CD4-positive, alpha-beta T cell treated with Interleukin-21 for 1 hour (primary cell): ENCODE data around the gene METTL2B.
A peak's percentile ranks its signal among the peaks of the same experiment; 100 is the strongest.
"Not testable (repeated sequence)": the region's sequence is repeated elsewhere in the genome, so short reads cannot be mapped to it uniquely, and the experiment has no call there.

Source experiments
- DNase-seq: peaks from one replicate; pipeline ENCODE4 v3.0.0-alpha.2; 2020

METTL2B gene

DNA sequence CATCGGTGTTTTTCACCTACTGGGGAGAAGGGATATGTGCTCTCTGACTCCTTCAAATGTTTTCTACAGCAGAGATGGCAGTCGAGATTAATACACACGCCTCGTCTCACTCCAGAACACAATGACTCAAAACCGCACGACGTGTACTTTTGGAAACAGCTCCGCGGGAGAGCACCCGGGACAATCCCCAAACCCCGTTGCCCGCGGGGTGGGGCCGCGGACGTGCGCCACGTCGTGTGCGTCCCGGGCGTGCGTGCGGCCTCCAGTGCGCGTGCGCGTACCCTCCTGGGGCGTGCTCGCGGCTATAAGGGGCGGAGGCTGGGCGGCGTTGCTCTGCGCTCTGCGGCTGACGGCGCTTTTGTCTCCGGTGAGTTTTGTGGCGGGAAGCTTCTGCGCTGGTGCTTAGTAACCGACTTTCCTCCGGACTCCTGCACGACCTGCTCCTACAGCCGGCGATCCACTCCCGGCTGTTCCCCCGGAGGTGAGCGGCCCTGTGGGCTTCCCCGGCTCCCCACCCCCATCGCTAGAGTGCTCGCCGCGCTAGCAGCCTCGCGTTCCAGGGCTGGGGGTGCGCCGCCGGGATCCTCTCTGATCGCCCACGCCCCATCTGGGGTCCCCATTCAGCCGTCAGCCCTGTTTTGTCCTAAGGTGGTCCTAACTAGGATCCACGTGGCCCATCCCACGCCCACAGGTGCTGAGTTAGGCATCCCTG is 20.8 kb upstream of the METTL2B start, which contains the start of gene HILPDA:
HILPDA (plus strand) TSS at position 336 of the 712 bp plus-strand sequence. CDS start 1,391 bp downstream, outside the sequence.
- DNase-seq, result peak; percentile 94

DNA sequence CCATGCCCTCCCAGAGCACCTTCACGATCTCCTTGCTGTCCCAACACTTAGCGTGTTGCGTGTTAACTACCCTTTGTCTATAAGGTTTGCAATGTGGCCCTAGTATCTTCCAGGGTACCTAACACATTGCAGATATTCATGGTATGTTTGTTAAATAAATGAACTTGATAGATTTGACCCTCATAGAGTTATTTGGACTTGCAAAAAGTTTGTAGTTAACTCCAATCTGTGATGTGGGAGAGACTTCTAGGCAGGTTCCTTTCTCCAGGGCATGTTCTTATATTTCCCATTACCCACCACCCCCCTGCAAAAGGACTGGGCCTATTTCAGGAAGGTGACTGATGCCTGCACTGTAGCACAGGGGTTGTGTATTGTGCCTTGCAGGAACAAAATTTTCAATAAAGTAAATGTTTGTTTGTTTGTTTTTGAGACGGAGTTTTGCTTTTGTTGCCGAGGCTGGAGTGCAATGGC is 20.3 kb upstream of the METTL2B start:
- no peak for DNase-seq

DNA sequence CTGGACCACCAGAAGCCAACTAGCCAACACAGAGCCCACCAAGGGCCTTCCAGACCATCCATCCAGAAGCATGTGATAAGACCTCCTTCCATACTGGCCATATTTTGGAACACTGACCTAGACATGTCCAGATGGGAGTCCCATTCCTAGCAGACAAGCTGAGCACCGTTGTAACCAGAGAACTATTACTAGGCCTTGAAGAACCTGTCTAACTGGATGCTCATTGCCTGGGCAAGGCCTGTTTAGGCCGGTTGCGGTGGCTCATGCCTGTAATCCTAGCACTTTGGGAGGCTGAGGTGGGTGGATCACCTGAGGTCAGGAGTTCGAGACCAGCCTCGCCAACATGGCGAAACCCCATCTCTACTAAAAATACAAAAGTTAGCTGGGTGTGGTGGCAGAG is 19.2 kb upstream of the METTL2B start:
- DNase-seq, result not testable (repeated sequence)

DNA sequence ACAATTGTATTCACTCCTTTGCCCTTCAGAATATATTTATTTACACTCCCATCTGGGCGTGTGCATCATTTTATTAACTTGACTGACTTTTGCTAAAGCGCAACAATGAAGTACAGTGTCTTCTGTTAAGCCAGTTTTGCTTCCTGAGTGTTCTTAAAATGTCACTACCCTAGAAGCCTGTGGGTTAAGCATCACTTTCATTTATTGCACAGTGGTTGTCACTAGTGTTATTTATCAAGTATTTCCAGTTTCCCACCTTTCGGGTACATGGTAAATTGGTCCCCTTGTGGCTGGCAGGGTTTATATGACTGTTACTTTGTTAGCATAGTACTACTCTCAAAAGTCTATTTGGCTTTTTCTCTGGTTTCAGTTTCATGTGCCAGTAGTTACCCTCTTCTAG is 17.6 kb upstream of the METTL2B start:
- DNase-seq, result no peak

DNA sequence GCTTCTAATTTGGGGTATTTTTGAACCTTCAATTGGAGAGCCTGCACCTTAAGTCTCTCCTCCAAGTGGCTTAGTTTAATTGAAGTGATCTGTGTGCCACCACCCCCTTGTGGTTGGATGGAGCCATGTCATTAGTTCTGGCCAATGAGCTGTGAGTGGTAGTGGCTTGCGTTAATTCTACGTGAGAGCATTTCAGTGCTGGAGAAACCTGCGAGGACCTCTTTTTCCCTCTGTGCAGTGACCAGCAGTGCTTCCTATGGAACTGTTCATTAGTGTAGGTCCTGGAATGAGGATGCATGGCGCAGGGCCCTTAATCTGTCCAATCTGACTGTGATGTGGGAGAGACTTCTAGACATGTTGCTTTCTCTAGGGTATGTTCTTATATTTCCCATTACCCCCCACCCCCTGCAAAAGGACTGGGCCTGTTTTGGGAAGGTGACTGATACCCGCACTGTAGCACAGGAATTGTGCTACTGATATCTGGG is 17.1 kb upstream of the METTL2B start:
- DNase-seq, result peak; percentile 84

DNA sequence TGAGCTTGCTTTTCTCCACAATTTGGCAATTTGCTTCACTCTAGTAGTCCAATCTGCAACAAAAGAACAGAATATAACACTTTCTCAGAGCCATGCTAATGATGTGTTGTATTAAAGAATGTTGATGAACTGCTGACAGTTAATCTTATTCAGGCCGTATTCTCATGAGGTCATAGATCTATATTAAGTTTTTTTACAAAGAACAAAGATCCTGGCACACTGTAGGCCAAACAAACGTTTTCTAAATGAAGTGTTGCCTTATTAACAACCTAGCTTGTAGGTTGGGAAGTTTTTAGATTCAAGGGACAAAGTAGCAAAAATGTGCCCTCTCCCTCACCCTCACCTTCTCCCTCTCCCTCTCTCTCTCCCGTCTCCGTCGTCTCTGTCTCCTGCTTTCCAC is 14.1 kb upstream of the METTL2B start:
- DNase-seq, result no peak

DNA sequence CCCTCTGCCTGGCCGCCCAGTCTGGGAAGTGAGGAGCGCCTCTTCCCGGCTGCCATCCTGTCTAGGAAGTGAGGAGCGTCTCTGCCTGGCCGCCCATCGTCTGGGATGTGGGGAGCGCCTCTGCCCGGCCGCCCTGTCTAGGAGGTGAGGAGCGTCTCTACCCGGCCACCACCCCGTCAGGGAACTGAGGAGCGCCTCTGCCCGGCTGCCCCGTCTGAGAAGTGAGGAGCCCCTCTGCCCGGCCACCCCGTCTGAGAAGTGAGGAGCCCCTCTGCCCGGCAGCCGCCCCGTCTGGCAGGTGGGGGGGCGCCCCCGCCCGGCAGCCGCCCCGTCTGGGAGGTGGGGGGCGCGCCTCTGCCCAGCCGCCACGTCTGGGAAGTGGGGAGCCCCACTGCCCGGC is 13.2 kb upstream of the METTL2B start:
- not testable (repeated sequence) for DNase-seq

DNA sequence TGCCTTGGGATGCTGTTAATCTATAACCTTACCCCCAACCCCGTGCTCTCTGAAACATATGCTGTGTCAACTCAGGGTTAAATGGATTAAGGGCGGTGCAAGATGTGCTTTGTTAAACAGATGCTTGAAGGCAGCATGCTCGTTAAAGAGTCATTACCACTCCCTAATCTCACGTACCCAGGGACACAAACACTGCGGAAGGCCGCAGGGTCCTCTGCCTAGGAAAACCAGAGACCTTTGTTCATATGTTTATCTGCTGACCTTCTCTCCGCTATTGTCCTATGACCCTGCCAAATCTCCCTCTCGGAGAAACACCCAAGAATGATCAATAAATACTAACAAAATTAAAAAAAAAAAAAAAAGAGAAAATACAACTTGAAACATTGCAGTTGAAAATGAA is 12.6 kb upstream of the METTL2B start:
- not testable (repeated sequence) for DNase-seq

DNA sequence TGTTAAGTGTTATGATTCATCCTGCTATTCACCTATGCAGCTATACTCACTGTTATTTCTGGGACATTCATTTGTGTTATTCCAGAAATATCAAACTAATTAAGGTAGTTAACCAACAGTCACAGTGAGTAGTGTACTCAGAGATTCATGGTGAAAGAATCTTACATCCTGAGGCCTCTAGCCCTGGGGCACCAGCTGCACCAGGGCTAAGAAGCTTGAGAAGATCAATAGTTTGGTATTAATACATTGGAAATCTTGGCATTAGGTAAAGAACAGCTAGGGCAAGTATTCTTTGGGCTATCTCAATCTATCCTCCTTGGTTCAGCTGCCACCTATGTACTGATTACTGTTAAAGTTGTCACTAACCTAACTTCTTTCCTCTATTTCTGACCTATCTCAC is 9.7 kb upstream of the METTL2B start:
- DNase-seq, result not testable (repeated sequence)

DNA sequence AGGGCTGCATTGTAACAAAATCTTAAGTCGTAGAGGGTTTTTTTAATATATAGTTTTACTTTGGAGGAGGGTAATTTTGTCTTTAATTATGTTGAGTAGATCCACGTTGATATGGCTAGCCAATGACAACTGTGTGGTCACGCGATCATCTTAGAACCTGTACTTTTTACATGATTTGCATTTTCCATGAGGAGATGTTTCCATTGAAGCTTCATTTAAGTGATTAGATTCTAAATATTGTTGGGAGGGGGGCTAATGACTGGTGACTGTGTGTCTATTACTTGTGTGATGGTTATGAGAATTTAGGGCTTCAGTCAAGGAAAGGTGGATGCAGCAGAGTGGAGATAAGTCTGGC is 765 bp downstream of the METTL2B start:
- not testable (repeated sequence) for DNase-seq

DNA sequence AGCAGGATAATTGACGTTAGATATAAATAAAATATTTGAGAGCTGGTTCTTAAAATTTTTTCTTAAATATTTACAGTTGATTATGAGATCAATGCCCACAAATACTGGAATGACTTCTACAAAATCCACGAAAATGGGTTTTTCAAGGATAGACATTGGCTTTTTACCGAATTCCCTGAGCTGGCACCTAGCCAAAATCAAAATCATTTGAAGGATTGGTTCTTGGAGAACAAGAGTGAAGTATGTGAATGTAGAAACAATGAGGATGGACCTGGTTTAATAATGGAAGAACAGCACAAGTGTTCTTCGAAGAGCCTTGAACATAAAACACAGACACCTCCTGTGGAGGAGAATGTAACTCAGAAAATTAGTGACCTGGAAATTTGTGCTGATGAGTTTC is 2.5 kb downstream of the METTL2B start:
- not testable (repeated sequence) for DNase-seq

DNA sequence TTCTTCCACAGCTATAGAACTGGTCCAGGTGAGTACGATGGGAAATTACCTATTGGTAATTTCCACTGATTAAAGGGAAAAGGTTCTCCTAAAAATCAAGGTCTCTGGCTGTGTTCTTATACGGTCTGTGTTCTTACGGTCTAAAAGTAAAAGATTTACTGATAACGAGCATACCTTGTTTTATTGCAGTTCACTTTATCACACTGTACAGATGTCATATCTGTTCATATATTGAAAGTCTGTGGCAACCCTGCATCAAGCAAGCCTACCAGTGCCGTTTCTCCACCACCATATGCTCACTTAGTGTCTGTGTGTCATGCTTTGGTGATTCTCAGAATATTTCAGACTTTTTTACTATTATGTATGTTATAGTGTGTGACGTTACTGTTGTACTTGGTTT is 11.6 kb downstream of the METTL2B start:
- DNase-seq, result not testable (repeated sequence)

DNA sequence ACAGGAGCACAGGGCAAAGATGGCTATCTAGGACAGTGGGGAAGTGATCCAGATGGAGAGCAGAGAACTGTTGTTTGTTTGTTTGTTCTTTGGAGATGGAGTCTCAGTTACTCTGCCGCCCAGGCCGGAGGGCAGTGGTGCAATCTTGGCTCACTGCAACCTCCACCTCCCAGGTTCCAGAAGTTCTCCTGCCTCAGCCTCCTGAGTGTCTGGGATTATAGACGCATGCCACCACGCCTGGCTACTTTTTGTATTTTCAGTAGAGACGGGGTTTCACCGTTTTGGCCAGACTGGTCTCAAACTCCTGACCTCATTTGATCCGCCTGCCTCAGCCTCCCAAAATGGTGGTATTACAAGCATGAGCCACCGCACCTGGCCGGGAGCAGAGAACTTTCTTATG is 20.9 kb downstream of the METTL2B start:
- DNase-seq, result no peak

DNA sequence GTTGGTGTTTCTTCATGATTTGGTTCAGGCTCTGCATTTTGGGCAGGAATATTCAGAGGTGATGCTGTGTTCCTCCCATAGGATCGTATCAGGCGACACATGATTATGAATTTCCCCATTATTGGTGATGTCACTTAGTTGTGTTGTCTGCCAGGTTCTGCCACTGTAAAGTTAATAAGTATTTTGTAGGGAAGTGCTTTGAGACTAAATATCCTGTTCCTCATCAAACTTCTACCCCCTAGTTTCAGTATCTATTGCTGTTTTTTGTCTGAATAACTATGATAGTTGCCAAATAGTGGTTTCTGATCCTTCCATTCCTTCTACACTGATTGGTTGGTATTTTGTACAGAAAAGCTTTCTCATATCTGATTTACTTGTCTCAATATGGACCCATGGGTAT is 28.9 kb downstream of the METTL2B start:
- DNase-seq, result not testable (repeated sequence)

DNA sequence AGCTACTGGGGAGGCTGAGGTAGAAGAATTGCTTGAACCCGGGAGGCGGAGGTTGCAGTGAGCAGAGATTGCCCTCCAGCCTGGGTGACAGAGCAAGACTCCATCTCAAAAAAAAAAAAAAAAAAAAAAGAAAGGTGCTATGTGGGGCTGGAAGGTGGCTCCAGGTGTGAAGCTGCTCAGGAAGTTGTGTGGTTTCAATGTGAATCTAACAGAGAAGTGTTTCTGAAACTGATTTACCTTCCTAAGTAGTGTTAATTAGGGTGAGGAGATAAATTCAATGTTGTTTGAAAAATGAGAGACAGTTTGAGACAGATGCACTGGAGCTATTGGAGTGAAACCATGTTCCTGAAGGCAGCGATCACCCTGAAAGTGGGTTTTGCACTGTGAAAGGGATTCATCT is 30.3 kb downstream of the METTL2B start:
- DNase-seq, result peak; percentile 50

DNA sequence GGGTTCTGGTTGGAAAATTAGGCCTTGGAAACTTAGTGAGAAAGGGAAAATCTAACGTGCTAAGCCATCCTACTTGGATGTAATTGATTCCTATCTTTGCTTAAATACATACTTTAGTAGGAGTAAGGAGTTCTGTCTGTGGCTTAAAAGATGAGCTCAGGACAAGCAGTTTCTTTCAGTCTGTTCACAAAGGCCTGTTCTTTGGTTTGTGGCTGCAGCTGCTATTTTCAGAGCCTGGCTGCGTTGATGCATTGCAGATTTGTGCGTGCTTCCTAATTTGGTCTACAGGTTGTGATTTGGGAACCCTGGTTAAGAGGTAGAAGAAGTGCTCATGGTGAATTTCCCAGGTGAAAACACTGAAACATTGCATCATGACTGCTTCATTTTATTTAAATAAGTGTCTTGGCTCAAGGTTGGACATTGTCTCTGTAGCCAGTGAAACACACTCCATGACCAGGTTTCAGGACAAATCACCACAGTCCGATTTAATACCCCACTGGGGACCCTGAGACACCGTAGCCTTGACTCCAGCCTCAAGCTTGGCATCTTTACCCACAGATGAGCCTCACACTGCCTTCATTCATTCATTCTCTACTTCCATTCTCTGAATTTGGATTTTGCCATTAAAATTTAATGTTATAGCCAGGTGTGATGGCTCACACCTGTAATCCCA is 30.9 kb downstream of the METTL2B start:
- not testable (repeated sequence) for DNase-seq

DNA sequence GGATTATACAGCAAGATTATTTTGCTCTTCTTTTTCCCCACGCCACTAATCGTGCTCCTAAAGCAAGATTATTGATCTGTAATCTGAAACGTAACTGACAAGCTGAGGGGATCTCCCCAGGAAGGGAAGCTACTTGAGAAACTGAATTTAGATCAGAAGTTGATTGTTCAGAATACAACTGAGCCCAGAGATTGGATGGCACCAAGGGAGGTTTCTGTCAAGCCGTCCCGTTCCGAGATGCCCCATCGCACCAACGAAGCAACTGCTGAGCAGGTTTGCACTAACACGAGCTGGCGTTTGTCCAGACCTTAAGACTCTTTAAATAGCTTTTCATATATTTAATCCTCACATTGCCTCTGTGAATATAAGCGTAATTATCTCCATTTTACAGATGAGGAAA is 35.1 kb downstream of the METTL2B start:
- not testable (repeated sequence) for DNase-seq

DNA sequence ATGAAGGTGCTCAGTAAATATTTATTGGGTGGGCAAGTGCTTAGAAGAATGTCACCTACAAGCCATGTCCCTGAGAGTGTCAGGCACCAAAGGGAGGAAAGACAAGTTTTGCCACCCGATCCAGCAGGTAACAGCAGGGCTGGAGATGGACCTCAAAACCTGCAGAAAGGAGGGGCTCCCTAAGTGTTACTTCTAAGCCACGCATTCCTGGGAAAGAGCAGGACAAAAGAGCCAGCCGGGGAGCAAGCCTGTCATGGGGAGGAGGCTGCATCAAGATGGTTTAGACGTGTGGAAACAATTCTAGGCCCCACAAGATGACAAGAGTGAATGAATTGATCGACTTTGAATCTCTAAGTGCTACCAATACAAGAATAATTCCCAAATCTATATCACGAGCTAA is 38.7 kb downstream of the METTL2B start:
- DNase-seq, result not testable (repeated sequence)

DNA sequence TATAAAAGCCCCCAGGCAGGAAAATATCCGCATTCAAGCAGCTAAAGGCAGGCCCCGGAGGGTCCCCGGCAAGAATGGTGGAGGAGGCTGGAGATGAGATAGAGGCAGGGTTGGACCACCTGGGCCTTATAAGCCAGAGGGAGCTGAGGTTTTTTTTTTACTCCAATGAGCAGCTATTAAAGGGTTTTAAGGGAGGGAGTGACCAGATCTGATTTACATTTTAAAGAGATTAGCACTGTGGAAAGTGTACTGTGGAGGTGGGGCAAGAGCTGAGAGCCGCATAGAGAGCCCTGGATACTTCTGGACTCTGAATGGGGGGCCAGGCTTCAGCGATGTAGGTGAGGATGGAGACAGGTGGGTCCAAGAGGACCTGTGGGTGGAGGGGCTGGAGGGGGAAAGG is 40.5 kb downstream of the METTL2B start:
- not testable (repeated sequence) for DNase-seq

DNA sequence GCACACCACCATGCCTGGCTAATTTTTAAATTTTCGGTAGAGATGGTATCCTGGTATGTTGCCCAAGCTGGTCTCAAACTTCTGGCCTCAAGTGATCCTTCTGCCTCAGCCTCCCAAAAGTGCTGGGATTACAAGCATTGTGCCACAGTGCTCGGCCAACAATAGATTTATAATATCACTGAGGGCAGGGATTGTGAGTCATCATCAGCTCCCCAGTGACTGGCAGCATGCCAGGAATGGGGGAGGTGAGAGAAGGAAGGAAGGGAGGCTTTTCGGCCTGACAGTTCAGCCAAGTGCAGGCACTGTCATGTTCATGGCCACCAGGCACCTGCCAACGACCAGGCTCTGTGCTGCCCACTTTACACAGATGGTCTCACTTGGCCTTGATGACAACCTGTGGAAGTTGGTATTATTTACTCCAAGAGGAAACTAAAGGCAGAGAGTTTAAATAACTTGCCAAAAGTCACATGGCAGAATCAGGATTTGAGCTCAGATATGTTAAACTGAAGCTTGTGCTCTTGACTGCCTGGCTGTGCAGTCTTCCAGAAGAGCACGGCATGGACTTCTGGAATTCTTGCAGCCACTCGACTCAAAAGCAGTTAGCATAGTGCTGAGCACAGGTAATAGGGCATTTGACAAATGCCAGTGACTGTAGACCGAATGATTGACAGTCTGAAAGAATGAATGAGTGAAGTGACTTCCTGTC is 46.8 kb downstream of the METTL2B start:
- DNase-seq, result peak; percentile 85

DNA sequence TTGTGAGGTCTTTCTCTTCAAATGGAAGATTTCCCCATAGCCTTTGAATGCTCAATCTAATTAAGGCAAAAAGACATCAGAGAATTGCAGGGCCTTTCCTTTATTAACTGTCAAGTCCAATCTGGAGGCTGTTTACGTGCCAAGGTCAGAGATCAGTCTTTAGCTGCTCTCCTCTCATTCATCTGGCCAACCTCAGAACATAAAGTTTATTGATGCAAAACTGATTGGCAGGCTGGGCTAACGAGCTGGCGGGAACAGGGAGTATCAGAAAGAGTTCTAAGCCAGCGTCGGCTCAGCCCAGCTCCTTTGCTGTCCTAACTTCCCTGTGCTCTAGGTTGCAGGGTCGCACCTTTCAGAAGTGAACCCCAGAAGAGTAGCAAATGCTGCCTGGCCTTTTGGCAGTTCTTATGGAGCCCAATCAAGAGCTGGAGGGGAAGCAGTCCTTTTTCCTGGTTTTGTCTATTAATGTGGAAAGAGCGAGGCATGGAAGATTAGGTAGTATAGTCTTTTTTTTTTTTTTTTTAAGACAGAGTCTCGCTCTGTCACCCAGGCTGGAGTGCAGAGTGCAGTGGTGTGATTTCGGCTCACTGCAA is 47.5 kb downstream of the METTL2B start:
- not testable (repeated sequence) for DNase-seq

DNA sequence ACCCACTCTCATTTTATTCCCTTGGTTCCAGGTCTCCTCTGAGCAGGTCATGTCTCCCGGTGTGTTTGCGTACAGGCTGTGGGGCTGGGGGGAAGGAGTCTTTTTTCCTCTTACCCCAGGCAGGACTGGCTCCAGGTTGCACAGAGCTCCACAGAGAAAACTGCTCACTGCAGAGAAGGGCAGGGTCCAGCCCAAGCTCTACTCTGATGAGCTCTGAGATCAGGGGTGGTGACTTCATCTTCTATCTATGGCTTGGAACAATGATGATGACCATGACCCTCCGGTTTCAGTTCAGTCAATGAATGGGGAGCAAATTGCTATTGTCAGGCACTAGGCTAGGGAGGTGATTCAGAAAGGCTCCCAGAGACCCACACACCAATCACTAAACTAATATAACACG is 49.0 kb downstream of the METTL2B start:
- DNase-seq, result not testable (repeated sequence)

DNA sequence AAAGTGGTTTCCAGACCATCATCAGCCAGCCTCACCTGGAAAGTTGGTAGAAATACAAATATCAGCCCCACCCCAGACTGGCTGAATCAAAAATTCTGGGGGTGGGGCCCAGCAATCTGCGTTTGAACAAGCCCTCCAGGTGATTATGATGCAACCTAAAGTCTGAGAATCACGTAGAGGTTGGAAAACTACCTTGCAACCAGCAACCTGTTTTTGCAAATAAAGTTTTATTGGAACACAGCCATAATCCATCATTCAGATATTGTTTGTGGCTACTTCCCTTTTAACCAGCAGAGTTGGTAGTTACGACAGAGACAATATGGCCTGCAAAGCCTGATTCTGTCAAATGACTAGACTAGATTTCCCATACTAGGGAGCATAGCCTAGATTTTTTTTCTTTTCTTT is 49.5 kb downstream of the METTL2B start:
- not testable (repeated sequence) for DNase-seq
